Adipocyte (in vitro differentiated cells): Measurements from ENCODE around the gene SAMMSON.

Experiments used
- DNase-seq: peaks from one replicate; pipeline ENCODE4 v3.0.0-alpha.2; 2015; ENCODE audit warnings: low read depth
- H3K27me3 ChIP-seq: replicated peaks from 2 replicates; pipeline ENCODE4 v1.7.0; 2013; ENCODE audit warnings: mild to moderate bottlenecking, low read length, moderate library complexity; ENCODE audit not compliant: control insufficient read depth, insufficient read depth
- H3K36me3 ChIP-seq: 2 replicates; pipeline ENCODE4 v1.7.0; 2013; ENCODE audit warnings: low read length, mild to moderate bottlenecking, moderate library complexity; ENCODE audit not compliant: control insufficient read depth, insufficient read depth, severe bottlenecking
- H3K4me1 ChIP-seq: 2 replicates; pipeline ENCODE4 v1.7.0; 2013; ENCODE audit warnings: mild to moderate bottlenecking, low read length, moderate library complexity; ENCODE audit not compliant: control insufficient read depth, insufficient read depth
- H3K4me3 ChIP-seq: 2 replicates; pipeline ENCODE4 v1.7.0; 2013; ENCODE audit warnings: mild to moderate bottlenecking, low read length, moderate library complexity
- H3K9ac ChIP-seq: 2 replicates; pipeline ENCODE4 v1.7.0; 2013; ENCODE audit warnings: mild to moderate bottlenecking, low read length, moderate library complexity
- H3K9me3 ChIP-seq: 2 replicates; pipeline ENCODE4 v1.7.0; 2013; ENCODE audit warnings: mild to moderate bottlenecking, low read length, moderate library complexity; ENCODE audit not compliant: control insufficient read depth

SAMMSON gene

GRCh38 chr3:70020906-70021660 is 21.6 kb downstream of the SAMMSON start:
- Histone ChIP-seq H3K4me3 (no peak overlapping the region), H3K36me3 (no peaks in the 10 kb centered on the region), H3K9me3 (no peaks in the 10 kb centered on the region), H3K27me3 (no peaks in the 10 kb centered on the region), H3K4me1 (no peaks in the 10 kb centered on the region), H3K9ac (no peak overlapping the region)
- no peak for DNase-seq

- H3K36me3 ChIP-seq = no peaks in the 10 kb centered on the region
- no peak overlapping the region for H3K4me3 ChIP-seq
- H3K9me3 ChIP-seq = no peaks in the 10 kb centered on the region
- H3K9ac ChIP-seq = no peak overlapping the region
- H3K27me3 ChIP-seq = no peaks in the 10 kb centered on the region
- DNase-seq = no peak
- no peaks in the 10 kb centered on the region for H3K4me1 ChIP-seq
Measured at GRCh38 chr3:70028361-70028760, 28.8 kb downstream of the SAMMSON start.

- no peaks in the 10 kb centered on the region for H3K36me3 ChIP-seq
- DNase-seq = no peak
- H3K4me3 ChIP-seq = no peak overlapping the region
- H3K9me3 ChIP-seq = no peaks in the 10 kb centered on the region
- no peaks in the 10 kb centered on the region for H3K4me1 ChIP-seq
- no peaks in the 10 kb centered on the region for H3K27me3 ChIP-seq
- H3K9ac ChIP-seq = no peak overlapping the region
Measured at GRCh38 chr3:70038693-70039092, 39.2 kb downstream of the SAMMSON start.

- Histone ChIP-seq H3K27me3 (no peaks in the 10 kb centered on the region), H3K36me3 (no peaks in the 10 kb centered on the region), H3K4me1 (no peaks in the 10 kb centered on the region), H3K9me3 (no peaks in the 10 kb centered on the region), H3K4me3 (no peak overlapping the region), H3K9ac (no peak overlapping the region)
- no peak for DNase-seq
Measured at GRCh38 chr3:70040386-70040785, 40.9 kb downstream of the SAMMSON start.

- no peak overlapping the region for H3K4me3 ChIP-seq
- no peak for DNase-seq
Measured at GRCh38 chr3:70042641-70043040, 43.1 kb downstream of the SAMMSON start.

GRCh38 chr3:70049761-70050160 is 50.2 kb downstream of the SAMMSON start:
- Histone ChIP-seq H3K9me3 (no peaks in the 10 kb centered on the region), H3K36me3 (no peaks in the 10 kb centered on the region), H3K9ac (no peak overlapping the region), H3K27me3 (no peaks in the 10 kb centered on the region), H3K4me3 (no peak overlapping the region), H3K4me1 (no peaks in the 10 kb centered on the region)
- peak; percentile 3 for DNase-seq

More at GRCh38 chr3:70042641-70043040, 43.1 kb downstream of the SAMMSON start:
- no peaks in the 10 kb centered on the region for H3K4me1 ChIP-seq
- H3K9me3 ChIP-seq = no peaks in the 10 kb centered on the region
- no peaks in the 10 kb centered on the region for H3K36me3 ChIP-seq
- H3K27me3 ChIP-seq = no peaks in the 10 kb centered on the region
- H3K9ac ChIP-seq = no peak overlapping the region

GRCh38 chr3:70053293-70053692 is 53.8 kb downstream of the SAMMSON start:
- Histone ChIP-seq H3K9me3 (no peaks in the 10 kb centered on the region), H3K4me3 (no peak overlapping the region)
- no peak for DNase-seq

GRCh38 chr3:70056081-70056480 is 56.5 kb downstream of the SAMMSON start:
- Histone ChIP-seq H3K4me3 (no peak overlapping the region), H3K4me1 (no peaks in the 10 kb centered on the region), H3K27me3 (no peaks in the 10 kb centered on the region), H3K36me3 (no peaks in the 10 kb centered on the region), H3K9me3 (no peaks in the 10 kb centered on the region), H3K9ac (no peak overlapping the region)
- DNase-seq = no peak

More at GRCh38 chr3:70053293-70053692, 53.8 kb downstream of the SAMMSON start:
- no peaks in the 10 kb centered on the region for H3K27me3 ChIP-seq
- H3K36me3 ChIP-seq = no peaks in the 10 kb centered on the region
- no peaks in the 10 kb centered on the region for H3K4me1 ChIP-seq
- no peak overlapping the region for H3K9ac ChIP-seq

- H3K4me1 ChIP-seq = no peaks in the 10 kb centered on the region
- H3K36me3 ChIP-seq = no peaks in the 10 kb centered on the region
- no peaks in the 10 kb centered on the region for H3K27me3 ChIP-seq
- DNase-seq = no peak
- H3K4me3 ChIP-seq = no peak overlapping the region
- no peak overlapping the region for H3K9ac ChIP-seq
- H3K9me3 ChIP-seq = no peaks in the 10 kb centered on the region
Measured at GRCh38 chr3:70057426-70057825, 57.9 kb downstream of the SAMMSON start.

GRCh38 chr3:70061096-70061495 is 61.6 kb downstream of the SAMMSON start:
- Histone ChIP-seq H3K9me3 (no peaks in the 10 kb centered on the region), H3K27me3 (peaks cover 7% of the 10 kb centered on the region), H3K4me1 (no peaks in the 10 kb centered on the region), H3K4me3 (no peak overlapping the region), H3K9ac (no peak overlapping the region), H3K36me3 (no peaks in the 10 kb centered on the region)
- no peak for DNase-seq

- Histone ChIP-seq H3K27me3 (peaks cover 12% of the 10 kb centered on the region), H3K4me1 (no peaks in the 10 kb centered on the region), H3K9me3 (no peaks in the 10 kb centered on the region), H3K36me3 (no peaks in the 10 kb centered on the region), H3K4me3 (no peak overlapping the region), H3K9ac (no peak overlapping the region)
- peak; percentile 74 for DNase-seq
Measured at GRCh38 chr3:70064194-70064779, 64.8 kb downstream of the SAMMSON start.
